ENCODE results near the gene CFAP221.

- TF ChIP-seq CTCF (conservative IDR thresholded peaks at IDR 0.05; ENCODE audit: low read depth in 2 of 2) (no peak), POLR2AphosphoS5 (IDR thresholded peaks at IDR 0.05; ENCODE audit: low read depth) (no peak), ETS1 (IDR thresholded peaks at IDR 0.05) (no peak), REST (IDR thresholded peaks at IDR 0.05; ENCODE audit: unreplicated experiment) (no peak)
Measured at GRCh38 chr2:119702203-119702917, 158.1 kb downstream of the CFAP221 start.

All from GM23338 (cell line).